Tibial nerve (tissue), 4 donors: ENCODE data around the gene TTLL13.

Source experiments
- CTCF ChIP-seq, 5 experiments: fragments of 200-600 bp in 3 of 5; fragments of 450-650 bp in 2 of 5; sonication (generic) in 3 of 5; IDR thresholded peaks; one replicate each; pipeline ENCODE4 v1.5.1; 2016 to 2019; ENCODE audit warnings: antibody characterized with exemption in 5 of 5, mild to moderate bottlenecking in 3 of 5, moderate library complexity in 2 of 5
- EP300 ChIP-seq, 2 donors: sonication (generic); formaldehyde crosslinking; IDR thresholded peaks; one replicate each; pipeline ENCODE4 v1.6.1; 2017; ENCODE audit warnings: antibody characterized with exemption in 2 of 2, mild to moderate bottlenecking in 1 of 2
- POLR2A ChIP-seq, 2 donors: fragments of 450-650 bp; IDR thresholded peaks; one replicate each; pipeline ENCODE4 v1.6.1; 2017; ENCODE audit warnings: antibody characterized with exemption in 2 of 2, mild to moderate bottlenecking in 2 of 2, moderate library complexity in 2 of 2

- TF ChIP-seq POLR2A (IDR thresholded peaks at IDR 0.05), result no peak
- TF ChIP-seq CTCF (IDR thresholded peaks at IDR 0.05), result no peak
- TF ChIP-seq EP300 (IDR thresholded peaks at IDR 0.05), result no peak
Observed at GRCh38 chr15:90300541-90300940, 51.2 kb downstream of the TTLL13 start.
